ENCODE results near the gene PHLDA3.

DNA sequence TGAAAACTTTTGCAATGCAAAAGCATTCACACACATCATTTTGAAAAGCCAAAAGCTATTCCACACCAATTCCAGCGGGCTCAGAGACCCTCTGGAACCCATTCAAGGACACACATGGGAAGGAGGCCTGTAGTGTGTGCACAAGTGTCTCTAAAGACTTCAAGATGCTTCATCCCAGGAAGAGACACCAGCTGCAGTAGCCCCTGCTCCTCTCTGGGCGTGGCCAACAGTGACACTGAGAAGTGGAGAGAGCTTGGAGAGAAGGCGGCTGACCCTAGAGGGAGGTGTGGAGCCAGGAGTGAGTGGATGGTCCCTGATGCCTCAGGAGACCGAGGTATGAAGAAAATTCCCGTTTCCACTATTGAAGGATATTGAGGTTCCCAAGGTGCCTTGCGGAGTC lies 32.6 kb downstream of the PHLDA3 start:
- TF ChIP-seq CTCF (conservative IDR thresholded peaks at IDR 0.05 in 1 of 2, IDR thresholded peaks at IDR 0.05 in 1 of 2; ENCODE audit: extremely low read depth in 1 of 2, insufficient read depth in 1 of 2, low read depth in 1 of 2, low read length in 2 of 2) (no peak), EZH2 (IDR thresholded peaks at IDR 0.05; ENCODE audit: borderline replicate concordance, low read length) (no peak)

Measured in mammary epithelial cell (primary cell).